Upper lobe of right lung (tissue), 1 donor: Measurements from ENCODE around the gene KCNC1. TPM values are rescaled to one million over a fixed set of nuclear protein-coding genes. Genes with fewer than 3 reads are reported as not detected.

Experiments
- ATAC-seq: fragments of 200-7000 bp; cut with Tn5 transposase; one replicate; pipeline ENCODE4 v1.9.1; 2020; ENCODE audit warnings: mild to moderate bottlenecking, moderate library complexity
- DNase-seq: peaks from one replicate; pipeline ENCODE4 v3.0.0-alpha.2; 2020
- H3K27ac ChIP-seq: fragments of 200-600 bp; one replicate; pipeline ENCODE4 v1.8.0; 2022
- H3K27me3 ChIP-seq: fragments of 200-600 bp; one replicate; pipeline ENCODE4 v1.8.0; 2022; ENCODE audit warnings: mild to moderate bottlenecking
- H3K36me3 ChIP-seq: fragments of 200-600 bp; one replicate; pipeline ENCODE4 v1.8.0; 2022
- H3K4me1 ChIP-seq: fragments of 200-600 bp; one replicate; pipeline ENCODE4 v1.8.0; 2022
- H3K4me3 ChIP-seq: fragments of 200-600 bp; one replicate; pipeline ENCODE4 v1.8.0; 2022; ENCODE audit warnings: mild to moderate bottlenecking
- H3K9me3 ChIP-seq: fragments of 200-600 bp; one replicate; pipeline ENCODE4 v1.8.0; 2022
- CTCF ChIP-seq: fragments of 200-600 bp; IDR thresholded peaks from one replicate; pipeline ENCODE4 v1.8.0; 2022; ENCODE audit warnings: antibody characterized with exemption
- intact Hi-C: fragments of 100-400 bp; cut with DNase I; formaldehyde crosslinking; loops from one replicate; pipeline ENCODE4 v1.11.0; 2022
- total RNA-seq: library from RNA; stranded (reverse); fragmentation: NEBNext Ultra II Directional; extraction: Animal tissue kit (Norgen Biotek cat#: 25700); gene quantifications from one replicate; pipeline ENCODE4 v1.2.1, GENCODE V29; 2021
- donor health status: DM: no; HTN: yes; CAD: no; lungs with severe emphysema.

Gene KCNC1
- total RNA-seq, 1 donor from 2014 or later = not detected

- H3K27ac ChIP-seq = no peak overlapping the region
- peak; percentile 81 for DNase-seq
- peak; percentile 88 for ATAC-seq
Measured at GRCh38 chr11:17730608-17731462, 3.7 kb upstream of the KCNC1 start.

GRCh38 chr11:17733261-17733660 is 1.3 kb upstream of the KCNC1 start:
- Histone ChIP-seq H3K9me3 (no peaks in the 10 kb centered on the region), H3K4me1 (peaks cover 3% of the 10 kb centered on the region), H3K4me3 (no peak overlapping the region), H3K36me3 (no peaks in the 10 kb centered on the region), H3K27ac (no peak overlapping the region), H3K27me3 (peaks cover 65% of the 10 kb centered on the region)
- no peak for ATAC-seq
- no peak for DNase-seq
- no peak for TF ChIP-seq CTCF
- intact Hi-C loops = loop anchor here (2.0 kb wide), 1 partner anchor 246 kb away; no protein-coding TSS in a partner anchor

More at GRCh38 chr11:17730608-17731462, 3.7 kb upstream of the KCNC1 start:
- intact Hi-C loops = no loop called here
- Histone ChIP-seq H3K27me3 (peaks cover 41% of the 10 kb centered on the region), H3K9me3 (no peaks in the 10 kb centered on the region), H3K36me3 (no peaks in the 10 kb centered on the region), H3K4me1 (peaks cover 3% of the 10 kb centered on the region), H3K4me3 (no peak overlapping the region)
- TF ChIP-seq CTCF = peak; percentile 78

GRCh38 chr11:17734986-17735817 is 621 bp downstream of the KCNC1 start:
- DNase-seq (peak; percentile 84), ATAC-seq (peak; percentile 80)
- TF ChIP-seq CTCF = no peak
- Histone ChIP-seq H3K27ac (no peak overlapping the region), H3K9me3 (no peaks in the 10 kb centered on the region), H3K4me3 (peak overlapping the region; percentile 21), H3K4me1 (peaks cover 3% of the 10 kb centered on the region), H3K27me3 (peaks cover 67% of the 10 kb centered on the region), H3K36me3 (no peaks in the 10 kb centered on the region)
- intact Hi-C loops = no loop called here

GRCh38 chr11:17735818-17736578 is 1.4 kb downstream of the KCNC1 start:
- H3K4me3 ChIP-seq = no peak overlapping the region
- peaks cover 3% of the 10 kb centered on the region for H3K4me1 ChIP-seq
- intact Hi-C loops = no loop called here
- peaks cover 68% of the 10 kb centered on the region for H3K27me3 ChIP-seq
- no peaks in the 10 kb centered on the region for H3K36me3 ChIP-seq
- no peak overlapping the region for H3K27ac ChIP-seq
- ATAC-seq (no peak), DNase-seq (peak; percentile 47)
- no peaks in the 10 kb centered on the region for H3K9me3 ChIP-seq
- peak; percentile 14 for TF ChIP-seq CTCF

GRCh38 chr11:17736579-17736893 is 2.0 kb downstream of the KCNC1 start:
- H3K27me3 ChIP-seq = peaks cover 67% of the 10 kb centered on the region
- no peak for ATAC-seq
- H3K9me3 ChIP-seq = no peaks in the 10 kb centered on the region
- intact Hi-C loops = no loop called here
- H3K36me3 ChIP-seq = no peaks in the 10 kb centered on the region
- H3K27ac ChIP-seq = no peak overlapping the region
- DNase-seq = no peak
- H3K4me1 ChIP-seq = peaks cover 3% of the 10 kb centered on the region
- no peak overlapping the region for H3K4me3 ChIP-seq
- no peak for TF ChIP-seq CTCF
